GM19240 (cell line): Measurements from ENCODE around the gene AMOT.
A peak's percentile ranks its signal among the peaks of the same experiment; 100 is the strongest.
"Not testable (repeated sequence)": the region's sequence is repeated elsewhere in the genome, so short reads cannot be mapped to it uniquely, and the experiment has no call there.

Source experiments
- DNase-seq: peaks from one replicate; pipeline ENCODE4 v3.0.0; 2011; ENCODE audit warnings: low spot score; ENCODE audit not compliant: insufficient read length

The AMOT gene

GRCh38 chrX:112840382-112841113 lies at the start of gene AMOT:
Gene AMOT, minus strand, starts transcription at chrX:112840831. Its CDS starts 17,705 bp downstream, at chrX:112823126.
- DNase-seq = no peak

GRCh38 chrX:112889400-112889799 lies 48.8 kb upstream of the AMOT start:
- DNase-seq = no peak

- no peak for DNase-seq
Observed at GRCh38 chrX:112888916-112889315, 48.3 kb upstream of the AMOT start.

GRCh38 chrX:112877771-112878173 lies 37.1 kb upstream of the AMOT start:
- DNase-seq = no peak

- DNase-seq = no peak
Observed at GRCh38 chrX:112874614-112875013, 34.0 kb upstream of the AMOT start.

GRCh38 chrX:112874175-112874574 lies 33.5 kb upstream of the AMOT start:
- DNase-seq = no peak

- no peak for DNase-seq
Observed at GRCh38 chrX:112868586-112868985, 28.0 kb upstream of the AMOT start.

GRCh38 chrX:112867570-112867969 lies 26.9 kb upstream of the AMOT start:
- no peak for DNase-seq

GRCh38 chrX:112866175-112866574 lies 25.5 kb upstream of the AMOT start:
- no peak for DNase-seq

GRCh38 chrX:112865464-112866025 lies 24.9 kb upstream of the AMOT start:
- DNase-seq = no peak

GRCh38 chrX:112863850-112864249 lies 23.2 kb upstream of the AMOT start:
- no peak for DNase-seq

- DNase-seq = no peak
Observed at GRCh38 chrX:112857478-112857878, 16.8 kb upstream of the AMOT start.

- not testable (repeated sequence) for DNase-seq
Observed at GRCh38 chrX:112854901-112855300, 14.3 kb upstream of the AMOT start.

- DNase-seq = no peak
Observed at GRCh38 chrX:112852851-112853250, 12.2 kb upstream of the AMOT start.

- peak; percentile 25 for DNase-seq
Observed at GRCh38 chrX:112851806-112852205, 11.2 kb upstream of the AMOT start.

GRCh38 chrX:112851161-112851779 lies 10.6 kb upstream of the AMOT start:
- peak; percentile 41 for DNase-seq

GRCh38 chrX:112849016-112849415 lies 8.4 kb upstream of the AMOT start:
- no peak for DNase-seq

GRCh38 chrX:112846782-112847181 lies 6.2 kb upstream of the AMOT start:
- no peak for DNase-seq

- no peak for DNase-seq
Observed at GRCh38 chrX:112846187-112846586, 5.6 kb upstream of the AMOT start.

GRCh38 chrX:112844250-112844649 lies 3.6 kb upstream of the AMOT start:
- no peak for DNase-seq

GRCh38 chrX:112841820-112842157 lies 1.2 kb upstream of the AMOT start:
- DNase-seq = no peak

GRCh38 chrX:112841114-112841819 lies 636 bp upstream of the AMOT start:
- peak; percentile 12 for DNase-seq
